ENCODE measurements around the gene L3MBTL4. TPM values are rescaled to one million over a fixed set of nuclear protein-coding genes. Genes with fewer than 3 reads are reported as not detected.

L3MBTL4 gene
- total and polyA plus RNA-seq, 7 donors, result 1.2 to 5.7 (median 3.4) TPM

DNA sequence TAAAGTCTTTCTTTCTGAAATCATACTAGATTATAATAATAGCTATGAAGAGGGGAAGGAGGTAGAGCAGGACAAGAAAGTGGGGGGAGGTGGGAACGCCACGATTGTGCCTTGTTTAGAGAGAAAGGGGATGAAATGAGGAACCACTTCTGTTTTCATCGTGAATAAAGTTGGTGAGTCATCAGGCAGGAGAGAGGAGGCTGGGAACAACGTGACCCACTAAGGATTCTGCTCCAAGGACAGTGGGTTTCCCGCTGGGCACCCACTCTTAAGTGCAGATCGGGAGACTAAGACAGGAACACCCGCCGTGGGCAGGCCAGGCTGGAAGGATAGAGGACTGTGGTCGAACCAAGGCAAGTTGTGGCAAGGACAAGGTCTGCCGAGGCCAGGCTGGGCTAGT, 158.2 kb downstream of the L3MBTL4 start:
- no peak overlapping the region for H3K27ac ChIP-seq
- H3K4me3 ChIP-seq, result no peak overlapping the region
- WGBS, 2 donors, result 57 to 78% methylated on average over 10 of the region's 10 CpGs
- no peak for TF ChIP-seq EP300 (IDR thresholded peaks at IDR 0.05)
- TF ChIP-seq POLR2A (IDR thresholded peaks at IDR 0.05), result no peak
- TF ChIP-seq POLR2AphosphoS5 (IDR thresholded peaks at IDR 0.05), result no peak
- TF ChIP-seq, protein P1, sequence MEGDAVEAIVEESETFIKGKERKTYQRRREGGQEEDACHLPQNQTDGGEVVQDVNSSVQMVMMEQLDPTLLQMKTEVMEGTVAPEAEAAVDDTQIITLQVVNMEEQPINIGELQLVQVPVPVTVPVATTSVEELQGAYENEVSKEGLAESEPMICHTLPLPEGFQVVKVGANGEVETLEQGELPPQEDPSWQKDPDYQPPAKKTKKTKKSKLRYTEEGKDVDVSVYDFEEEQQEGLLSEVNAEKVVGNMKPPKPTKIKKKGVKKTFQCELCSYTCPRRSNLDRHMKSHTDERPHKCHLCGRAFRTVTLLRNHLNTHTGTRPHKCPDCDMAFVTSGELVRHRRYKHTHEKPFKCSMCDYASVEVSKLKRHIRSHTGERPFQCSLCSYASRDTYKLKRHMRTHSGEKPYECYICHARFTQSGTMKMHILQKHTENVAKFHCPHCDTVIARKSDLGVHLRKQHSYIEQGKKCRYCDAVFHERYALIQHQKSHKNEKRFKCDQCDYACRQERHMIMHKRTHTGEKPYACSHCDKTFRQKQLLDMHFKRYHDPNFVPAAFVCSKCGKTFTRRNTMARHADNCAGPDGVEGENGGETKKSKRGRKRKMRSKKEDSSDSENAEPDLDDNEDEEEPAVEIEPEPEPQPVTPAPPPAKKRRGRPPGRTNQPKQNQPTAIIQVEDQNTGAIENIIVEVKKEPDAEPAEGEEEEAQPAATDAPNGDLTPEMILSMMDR (IDR thresholded peaks at IDR 0.05), result no peak
- H3K4me1 ChIP-seq, result peaks cover 0 to 13% (median 5%) of the 10 kb centered on the region in 4 donors
- intact Hi-C loops (cut with DNase I), result no loop called here
- no peaks in the 10 kb centered on the region for H3K36me3 ChIP-seq
- peaks cover 0 to 3% (median 2%) of the 10 kb centered on the region in 4 donors for H3K9me3 ChIP-seq
- H3K27me3 ChIP-seq, result no peaks in the 10 kb centered on the region
- DNase-seq, result no peak

DNA sequence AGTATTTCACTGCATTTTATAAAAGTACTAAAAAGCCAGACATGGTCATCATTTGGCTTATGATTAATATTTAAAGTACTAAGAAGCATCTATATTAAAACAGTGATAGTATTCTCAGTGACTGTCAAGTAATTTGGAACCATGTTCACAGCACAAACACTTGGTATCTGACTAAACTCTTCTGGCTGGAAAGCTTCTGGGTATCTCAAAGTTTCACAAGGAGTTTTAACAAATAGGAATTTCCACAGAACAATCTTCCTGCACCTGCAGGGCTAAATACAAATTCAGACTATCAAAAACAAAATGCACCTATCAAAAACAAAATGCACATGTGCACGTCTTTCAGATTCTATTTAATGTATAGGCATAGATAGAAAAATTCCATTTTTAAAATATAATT, 158.8 kb downstream of the L3MBTL4 start:
- TF ChIP-seq, protein P1 (IDR thresholded peaks at IDR 0.05), result no peak
- intact Hi-C loops (cut with DNase I), result no loop called here
- H3K4me3 ChIP-seq, result no peak overlapping the region

DNA sequence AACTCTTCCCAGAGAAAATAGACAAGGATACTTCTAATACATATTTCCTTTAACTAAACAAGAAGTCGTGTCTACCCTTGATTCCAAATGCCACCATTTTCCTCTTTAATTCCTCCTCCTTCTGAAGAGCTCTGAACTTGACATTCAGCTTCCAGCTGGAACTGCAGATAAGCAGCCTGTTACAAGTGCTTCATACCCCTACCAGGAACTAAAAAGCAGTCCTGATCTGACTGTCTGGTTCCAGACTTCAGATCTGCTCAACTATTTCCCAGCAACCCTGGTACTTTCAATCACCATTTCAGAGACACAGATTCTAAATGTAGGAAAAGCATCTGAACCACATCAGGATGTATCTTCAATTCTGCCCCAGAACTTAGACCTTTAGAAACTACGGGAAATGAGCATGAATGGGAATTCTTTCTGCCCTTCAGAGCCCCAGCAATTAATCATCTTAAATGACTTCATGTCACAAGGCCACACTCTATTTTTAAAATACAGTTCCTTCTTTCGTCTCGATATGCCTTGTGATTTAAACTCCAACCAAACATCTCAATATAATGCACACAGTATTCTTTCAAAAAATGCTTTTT, 159.5 kb downstream of the L3MBTL4 start:
- no peak for DNase-seq
- peaks cover 0 to 13% (median 5%) of the 10 kb centered on the region in 4 donors for H3K4me1 ChIP-seq
- 37 to 78% methylated on average over 4 of the region's 4 CpGs for WGBS, 2 donors
- H3K27ac ChIP-seq, result no peak overlapping the region
- intact Hi-C loops (cut with DNase I), result no loop called here
- no peaks in the 10 kb centered on the region for H3K36me3 ChIP-seq
- TF ChIP-seq EP300 (IDR thresholded peaks at IDR 0.05) (no peak), POLR2A (IDR thresholded peaks at IDR 0.05) (no peak), POLR2AphosphoS5 (IDR thresholded peaks at IDR 0.05) (no peak)
- TF ChIP-seq, protein P1 (IDR thresholded peaks at IDR 0.05), result no peak
- peaks cover 0 to 3% (median 2%) of the 10 kb centered on the region in 4 donors for H3K9me3 ChIP-seq
- H3K27me3 ChIP-seq, result no peaks in the 10 kb centered on the region
- H3K4me3 ChIP-seq, result no peak overlapping the region

More for the DNA sequence above, 158.8 kb downstream of the L3MBTL4 start:
- DNase-seq, result no peak
- Histone ChIP-seq H3K4me1 (peaks cover 0 to 13% (median 5%) of the 10 kb centered on the region in 4 donors), H3K27ac (no peak overlapping the region), H3K27me3 (no peaks in the 10 kb centered on the region), H3K9me3 (peaks cover 0 to 3% (median 2%) of the 10 kb centered on the region in 4 donors), H3K36me3 (no peaks in the 10 kb centered on the region)
- WGBS, 2 donors, result 82 to 83% methylated on average over 1 of the region's 1 CpG

DNA sequence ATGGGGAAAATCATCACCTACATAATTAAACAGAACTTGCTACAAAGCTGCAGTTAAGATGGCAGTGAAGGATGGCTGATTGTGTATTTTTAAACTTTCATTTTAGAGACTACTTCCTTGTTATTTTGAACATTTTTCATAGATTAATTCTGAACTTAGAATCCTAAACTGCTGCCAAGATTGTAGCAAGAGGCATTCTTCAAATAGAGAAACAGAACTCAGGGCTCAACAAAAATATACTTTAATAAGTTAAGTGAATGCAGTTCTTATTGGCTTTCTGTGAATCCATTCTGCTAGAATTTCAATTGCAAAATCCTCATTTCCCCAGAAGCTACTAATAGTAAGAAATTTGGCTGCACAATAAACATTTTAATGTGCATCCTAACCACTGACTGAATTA, 160.3 kb downstream of the L3MBTL4 start:
- Histone ChIP-seq H3K27ac (no peak overlapping the region), H3K4me1 (peaks cover 0 to 13% (median 5%) of the 10 kb centered on the region in 4 donors), H3K4me3 (no peak overlapping the region), H3K27me3 (no peaks in the 10 kb centered on the region), H3K9me3 (peaks cover 0 to 3% (median 0%) of the 10 kb centered on the region in 4 donors), H3K36me3 (no peaks in the 10 kb centered on the region)
- no peak for TF ChIP-seq EP300 (IDR thresholded peaks at IDR 0.05)
- no peak for TF ChIP-seq POLR2A (IDR thresholded peaks at IDR 0.05)
- TF ChIP-seq POLR2AphosphoS5 (IDR thresholded peaks at IDR 0.05), result no peak
- TF ChIP-seq, protein P1 (IDR thresholded peaks at IDR 0.05), result no peak
- no peak for DNase-seq
- intact Hi-C loops (cut with DNase I), result no loop called here

DNA sequence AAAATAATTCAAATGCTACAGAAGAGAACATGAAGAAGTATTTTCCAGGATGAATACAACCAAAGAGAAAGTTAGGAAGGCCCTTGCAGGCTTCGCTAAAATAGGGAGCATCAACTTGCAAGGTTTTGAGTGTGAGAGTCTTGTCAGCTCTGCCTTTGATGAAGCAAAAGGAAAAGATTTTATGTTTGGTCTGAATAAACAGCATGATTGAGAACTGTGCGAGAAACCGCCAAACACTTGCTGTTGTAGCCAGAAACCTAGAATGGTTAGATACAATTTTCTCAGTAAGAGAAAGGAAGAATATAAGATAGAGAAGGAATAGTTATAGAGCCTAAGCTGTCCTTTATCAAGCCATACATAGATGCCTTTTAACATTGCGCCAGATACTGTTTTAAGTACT, 163.6 kb downstream of the L3MBTL4 start:
- H3K36me3 ChIP-seq, result no peaks in the 10 kb centered on the region
- no peak overlapping the region for H3K27ac ChIP-seq
- 95 to 96% methylated on average over 4 of the region's 4 CpGs for WGBS, 2 donors
- no peak overlapping the region for H3K4me3 ChIP-seq
- intact Hi-C loops (cut with DNase I), result no loop called here
- H3K9me3 ChIP-seq, result no peaks in the 10 kb centered on the region
- H3K27me3 ChIP-seq, result no peaks in the 10 kb centered on the region
- no peak for TF ChIP-seq POLR2AphosphoS5 (IDR thresholded peaks at IDR 0.05)
- TF ChIP-seq, protein P1 (IDR thresholded peaks at IDR 0.05), result no peak
- DNase-seq, result no peak
- peaks cover 0 to 13% (median 5%) of the 10 kb centered on the region in 4 donors for H3K4me1 ChIP-seq

Measured in sigmoid colon (tissue), 7 donors.